GM21717 (cell line): ENCODE measurements around the gene CD200R1L.
"Not testable (repeated sequence)": the region's sequence is repeated elsewhere in the genome, so short reads cannot be mapped to it uniquely, and the experiment has no call there.

Experiments
- ATAC-seq: cut with Tn5 transposase; IDR thresholded peaks from one replicate; pipeline ENCODE4 v1.9.1; 2021; ENCODE audit warnings: mild to moderate bottlenecking, moderate library complexity; ENCODE audit not compliant: unreplicated experiment

CD200R1L gene, protein sequence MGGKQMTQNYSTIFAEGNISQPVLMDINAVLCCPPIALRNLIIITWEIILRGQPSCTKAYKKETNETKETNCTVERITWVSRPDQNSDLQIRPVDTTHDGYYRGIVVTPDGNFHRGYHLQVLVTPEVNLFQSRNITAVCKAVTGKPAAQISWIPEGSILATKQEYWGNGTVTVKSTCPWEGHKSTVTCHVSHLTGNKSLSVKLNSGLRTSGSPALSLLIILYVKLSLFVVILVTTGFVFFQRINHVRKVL

DNA sequence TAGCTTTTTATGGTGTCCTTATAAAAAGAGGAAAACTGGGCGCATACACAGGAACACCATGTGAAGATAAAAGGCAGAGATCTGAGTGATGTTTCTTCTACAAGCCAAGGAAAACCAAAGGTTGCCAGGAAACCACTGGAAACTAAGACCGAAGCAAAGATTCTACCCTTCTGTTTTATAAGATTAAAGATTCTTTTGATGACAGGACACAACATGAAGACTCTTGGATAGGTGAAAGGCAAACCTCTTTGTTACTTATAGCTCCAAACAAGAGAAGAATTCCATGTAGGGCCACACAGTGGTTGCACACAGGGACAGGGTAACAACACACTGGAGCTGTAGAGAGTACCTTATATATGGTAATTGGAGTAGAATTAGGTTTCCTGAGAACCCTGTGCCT lies at the start of gene CD200R1L:
Gene CD200R1L, minus strand, starts transcription at position 101 of the 400 bp plus-strand sequence. CDS start 17,497 bp downstream, outside the sequence.
- no peak for ATAC-seq

DNA sequence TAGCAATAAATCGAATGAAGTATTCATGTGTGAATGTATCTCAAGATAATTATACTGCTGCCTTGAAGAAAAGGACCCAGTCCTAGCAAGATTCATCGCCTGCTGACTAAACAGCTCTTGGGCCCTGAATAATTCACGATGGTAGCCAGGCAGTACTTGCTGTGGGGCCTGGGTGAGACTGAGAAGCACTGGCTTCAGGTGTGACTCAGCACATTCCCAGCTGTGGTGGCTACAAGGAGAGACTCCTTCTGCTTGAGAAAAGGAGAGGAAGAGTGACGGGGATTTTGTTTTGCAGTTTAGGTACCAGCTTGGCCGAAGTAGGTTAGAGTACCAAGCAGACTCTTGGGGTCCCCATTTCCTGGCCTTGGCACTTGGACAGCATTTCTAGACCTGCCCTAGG lies 47.6 kb upstream of the CD200R1L start:
- ATAC-seq = no peak

DNA sequence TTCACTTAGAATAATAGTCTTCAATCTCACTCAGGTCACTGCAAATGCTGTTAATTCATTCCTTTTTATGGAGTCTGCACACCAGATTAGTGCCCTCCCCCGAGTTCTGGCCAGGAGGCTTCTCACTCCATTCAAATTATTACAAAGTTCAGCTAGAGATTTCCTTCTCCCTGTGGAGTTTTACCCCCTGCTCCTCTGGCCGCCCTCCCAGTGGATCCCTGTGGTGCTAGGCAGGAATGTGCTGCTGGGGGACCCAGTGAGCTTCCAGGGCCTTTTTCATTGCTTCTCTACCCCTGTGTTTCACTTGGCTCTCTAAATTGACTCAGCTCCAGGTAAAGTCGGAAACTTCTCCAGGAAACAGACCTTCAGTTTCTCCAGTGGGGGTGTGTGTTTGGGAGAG lies 42.7 kb upstream of the CD200R1L start:
- no peak for ATAC-seq

DNA sequence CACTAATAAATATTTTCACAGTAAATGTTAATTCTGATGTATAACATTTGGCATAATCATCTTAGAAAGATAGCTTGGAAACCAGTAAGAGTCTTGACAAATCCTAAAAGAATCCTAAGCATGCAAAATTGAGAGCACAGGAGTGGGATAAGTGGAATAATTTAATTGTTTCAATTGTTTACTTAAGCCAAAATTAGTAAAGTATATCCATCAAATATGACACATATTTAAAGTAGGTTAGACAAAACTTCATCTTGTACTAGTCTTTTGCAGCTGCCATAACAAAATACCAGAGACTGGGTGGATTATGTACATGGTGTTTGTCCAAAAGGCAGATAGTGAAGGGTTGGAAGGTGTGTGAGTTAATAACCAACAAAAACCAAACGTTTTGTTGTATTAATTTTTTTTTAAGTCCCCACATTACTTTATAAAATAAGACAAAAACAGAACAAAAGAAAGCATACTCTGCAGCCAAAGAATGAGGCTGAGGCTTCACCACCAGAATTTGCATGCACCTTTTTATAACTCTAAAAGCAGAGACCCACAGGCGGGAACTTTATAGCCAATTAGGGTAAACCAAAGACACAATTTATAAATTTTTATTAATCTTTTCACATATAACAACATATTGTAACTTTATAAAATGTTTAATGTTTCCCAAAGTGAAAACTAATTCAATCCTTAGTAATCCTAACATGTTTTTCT lies 41.9 kb upstream of the CD200R1L start:
- ATAC-seq = no peak

DNA sequence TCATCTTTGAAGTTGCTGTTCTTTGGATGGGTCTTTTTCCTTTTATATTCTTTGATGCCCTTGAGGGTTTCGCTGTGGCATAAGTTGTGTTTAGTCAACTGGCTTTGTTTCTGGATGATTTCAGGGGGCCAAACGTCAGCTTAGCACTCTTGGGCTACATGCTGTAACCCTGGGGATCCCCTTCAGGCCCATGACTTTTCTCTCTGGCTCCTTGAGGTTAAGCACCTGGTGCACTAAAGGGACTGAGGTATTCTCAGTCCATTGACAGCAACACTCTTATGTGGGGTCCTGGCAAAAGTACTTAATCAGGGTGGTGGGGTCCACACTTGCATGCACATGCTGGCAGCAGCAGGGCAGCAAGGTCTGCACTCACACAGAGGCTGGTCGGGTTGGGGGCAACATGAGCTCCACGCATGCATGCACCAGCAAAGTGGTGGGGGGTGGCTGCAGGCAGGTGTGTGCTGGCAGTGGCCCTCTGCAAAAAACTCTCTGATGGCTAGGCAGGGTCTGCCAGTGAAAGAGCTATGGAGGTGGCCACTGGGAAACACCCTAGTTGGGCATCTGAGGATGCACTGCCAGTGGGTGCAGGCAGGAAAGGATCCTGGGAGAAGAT lies 38.1 kb upstream of the CD200R1L start:
- no peak for ATAC-seq

DNA sequence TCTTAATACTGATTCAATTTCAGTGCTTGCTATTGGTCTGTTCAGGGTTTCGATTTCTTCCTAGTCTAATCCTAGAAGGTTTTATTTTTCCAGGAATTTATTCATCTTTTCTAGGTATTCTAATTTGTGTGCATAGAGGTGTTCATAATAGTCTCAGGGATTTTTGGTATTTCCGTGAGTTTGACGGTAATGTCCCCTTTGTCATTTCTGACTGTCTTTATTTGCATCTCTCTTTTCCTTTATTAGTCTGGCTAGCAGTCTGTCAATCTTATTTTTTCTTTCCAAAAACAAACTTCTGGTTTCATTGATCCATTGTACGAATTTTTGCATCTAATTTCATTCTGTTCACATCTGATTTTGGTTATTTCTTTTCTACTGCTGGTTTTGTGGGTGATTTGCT lies 35.2 kb upstream of the CD200R1L start:
- ATAC-seq = no peak

DNA sequence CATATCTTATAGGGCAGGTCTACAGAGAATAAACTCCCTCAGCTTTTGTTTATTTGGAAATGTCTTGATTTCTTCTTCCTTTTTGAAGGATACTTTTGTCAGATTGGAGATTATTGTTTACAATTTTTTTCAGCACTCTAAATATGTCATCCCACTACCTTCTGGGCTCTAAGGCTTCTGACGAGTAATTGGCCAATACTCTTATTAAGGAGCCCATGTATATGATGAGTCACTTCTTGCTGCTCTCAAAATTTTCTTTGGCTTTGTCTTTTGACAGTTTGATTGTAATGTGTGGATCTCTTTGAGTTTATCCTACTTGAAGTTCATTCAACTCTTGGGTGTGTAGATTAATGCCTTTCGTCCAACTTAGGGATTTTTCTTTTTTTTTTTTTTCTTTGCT lies 28.9 kb upstream of the CD200R1L start:
- no peak for ATAC-seq

DNA sequence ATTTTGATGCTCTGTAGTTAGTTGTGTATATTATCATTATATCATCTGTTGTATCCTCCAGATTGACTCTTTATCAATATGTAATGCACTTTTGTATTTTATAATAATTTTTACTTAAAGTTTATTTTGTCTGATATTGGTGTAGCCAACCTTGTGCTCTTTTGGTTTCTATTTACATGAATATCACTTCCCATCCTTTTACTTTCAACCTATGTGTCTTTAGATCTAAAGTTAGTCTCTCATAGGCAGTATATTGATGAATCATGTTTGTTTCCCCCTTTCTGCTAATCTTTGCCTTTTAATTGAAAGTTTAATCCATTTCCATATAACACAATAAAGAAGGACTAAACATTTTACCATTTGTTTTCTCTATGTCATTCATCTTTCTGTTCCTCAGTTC lies 28.1 kb upstream of the CD200R1L start:
- ATAC-seq = no peak

DNA sequence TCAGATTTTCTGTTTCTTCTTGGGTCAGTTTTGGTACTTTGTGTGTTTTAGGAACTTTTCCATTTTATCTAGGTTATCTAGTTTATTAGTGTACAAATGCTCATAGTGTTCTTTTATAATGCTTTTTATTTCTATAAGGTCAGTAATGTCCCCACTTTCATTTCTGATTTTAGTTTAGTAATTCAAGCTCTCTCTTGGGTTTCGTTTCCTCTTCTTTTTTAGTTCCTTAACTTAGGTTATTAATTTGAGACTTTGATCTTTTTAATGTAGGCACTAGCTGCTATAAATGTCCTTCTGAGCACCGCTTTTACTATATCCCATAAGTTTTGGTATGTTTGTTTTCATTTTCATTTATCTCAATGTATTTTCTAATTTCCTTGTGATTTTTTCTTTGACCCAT lies 27.0 kb upstream of the CD200R1L start:
- no peak for ATAC-seq

DNA sequence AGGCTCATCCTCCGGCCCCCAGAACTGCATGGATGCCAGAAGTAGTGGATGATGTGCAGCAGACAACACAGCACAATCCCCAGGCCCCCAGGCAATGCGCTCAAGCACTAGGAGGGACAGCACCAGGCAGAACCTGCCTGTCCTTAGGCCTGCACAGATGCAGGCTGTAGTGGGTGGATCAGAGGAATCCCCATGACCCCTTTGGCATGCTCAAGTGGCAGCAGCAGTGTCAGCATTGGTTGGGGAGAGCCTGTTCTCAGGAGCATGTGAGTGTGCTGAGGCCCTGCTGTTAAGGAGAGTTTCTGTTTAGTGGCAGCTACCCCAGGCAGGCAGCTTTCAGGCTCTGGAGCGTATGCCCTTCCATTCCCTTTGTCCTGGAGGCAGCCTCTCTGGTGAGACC lies 25.1 kb upstream of the CD200R1L start:
- no peak for ATAC-seq

DNA sequence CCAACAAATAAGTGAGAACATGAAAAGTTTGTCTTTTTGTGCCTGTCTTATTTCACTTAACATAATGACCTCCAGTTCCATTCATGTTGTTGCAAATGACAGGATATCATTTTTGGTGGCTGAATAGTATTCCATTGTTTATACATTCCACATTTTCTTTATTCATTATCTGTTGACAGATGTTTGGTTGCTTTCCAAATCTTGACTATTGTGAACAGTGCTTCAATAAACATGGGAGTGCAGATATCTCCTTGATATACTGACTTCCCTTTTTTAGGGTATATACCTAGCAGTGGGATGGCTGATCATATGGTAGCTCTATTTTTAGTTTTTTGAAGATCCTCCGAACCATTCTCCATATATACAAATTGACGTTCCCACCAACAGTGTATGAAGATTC lies 19.1 kb upstream of the CD200R1L start:
- ATAC-seq = no peak

DNA sequence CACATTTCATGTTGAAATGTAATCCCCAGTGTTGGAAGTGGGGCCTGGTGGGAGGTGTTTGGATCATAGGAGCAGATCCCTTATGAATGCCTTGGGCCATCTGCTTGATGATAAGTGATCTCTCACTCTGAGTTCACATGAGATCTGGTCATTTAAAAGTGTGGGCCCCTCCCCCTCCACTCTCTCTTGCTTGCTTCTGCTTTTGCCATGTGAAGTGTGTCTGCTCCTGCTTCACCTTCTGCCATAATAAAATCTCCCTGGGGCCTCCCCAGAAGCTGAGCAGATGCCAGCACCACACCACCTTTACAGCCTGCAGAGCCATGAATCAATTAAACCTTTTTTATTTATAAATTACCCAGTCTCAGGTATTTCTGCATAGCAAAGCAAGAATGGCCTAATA lies 14.2 kb upstream of the CD200R1L start:
- ATAC-seq = no peak

DNA sequence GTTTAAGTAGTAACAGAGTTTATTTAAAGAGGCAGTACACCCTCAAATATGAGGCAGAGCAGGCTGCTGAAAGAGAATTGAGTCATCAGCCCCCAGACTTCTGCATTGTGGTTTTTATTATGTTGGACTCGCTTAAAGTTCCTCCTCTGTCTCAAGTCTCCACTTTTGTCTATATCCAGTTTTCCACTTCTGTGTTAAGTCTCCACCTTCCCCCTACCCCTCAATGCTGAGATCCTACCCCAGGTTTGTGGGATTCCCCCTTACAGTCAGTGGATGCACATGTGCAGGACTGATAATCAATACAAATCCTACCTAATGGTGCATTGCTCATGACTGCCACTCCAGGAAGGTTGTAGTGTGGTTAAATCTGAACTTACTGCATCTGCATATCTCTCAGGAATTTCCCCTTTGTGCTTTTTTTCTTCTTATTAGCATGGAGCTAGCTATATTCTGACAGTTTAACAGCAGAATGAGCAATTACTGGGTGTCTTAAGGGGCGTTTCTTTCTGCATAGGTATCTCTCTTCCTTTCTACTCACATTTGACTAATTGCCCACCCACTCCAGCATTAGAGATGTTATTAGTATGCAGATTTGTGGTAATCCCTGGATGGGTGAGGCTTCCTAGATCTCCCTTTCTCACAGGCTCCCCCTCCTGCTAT lies 11.9 kb upstream of the CD200R1L start:
- no peak for ATAC-seq

DNA sequence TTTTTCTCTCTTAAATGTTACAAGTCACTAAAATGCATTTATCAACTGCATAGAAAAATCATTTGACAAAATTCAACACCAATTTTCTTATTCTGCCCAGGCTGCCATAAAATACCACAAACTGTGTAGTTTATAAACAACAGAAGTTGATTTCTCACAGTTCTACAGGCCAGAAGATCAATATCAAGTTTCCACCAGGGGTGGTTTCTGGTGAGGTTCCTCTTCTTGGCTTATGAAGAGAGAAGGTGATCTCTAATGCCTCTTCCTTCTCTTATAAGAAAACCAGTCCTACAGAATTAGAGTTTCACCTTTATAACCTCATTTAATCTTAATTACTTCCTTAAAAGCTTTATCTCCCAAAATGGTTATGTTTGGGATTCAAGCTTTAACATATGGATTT lies 10.9 kb upstream of the CD200R1L start:
- no peak for ATAC-seq

DNA sequence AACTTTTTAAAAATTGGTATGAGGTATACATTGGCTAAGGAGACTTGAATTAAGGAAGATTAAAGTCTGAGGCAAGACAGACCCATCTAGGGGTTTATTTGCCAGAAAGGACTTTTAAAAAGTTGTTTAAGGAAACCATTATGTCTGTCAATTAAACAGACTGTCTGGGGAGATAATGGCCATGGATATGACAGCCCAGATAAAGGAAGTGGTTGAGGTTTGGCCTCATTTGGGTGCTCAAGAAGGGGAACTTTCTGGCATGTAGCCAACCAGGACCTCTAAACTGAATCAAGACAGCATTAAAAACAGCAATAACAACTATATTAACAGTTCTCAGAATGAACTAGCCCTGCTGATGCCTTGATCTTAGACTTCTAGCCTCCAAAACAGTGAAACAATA lies 9.9 kb upstream of the CD200R1L start:
- no peak for ATAC-seq

DNA sequence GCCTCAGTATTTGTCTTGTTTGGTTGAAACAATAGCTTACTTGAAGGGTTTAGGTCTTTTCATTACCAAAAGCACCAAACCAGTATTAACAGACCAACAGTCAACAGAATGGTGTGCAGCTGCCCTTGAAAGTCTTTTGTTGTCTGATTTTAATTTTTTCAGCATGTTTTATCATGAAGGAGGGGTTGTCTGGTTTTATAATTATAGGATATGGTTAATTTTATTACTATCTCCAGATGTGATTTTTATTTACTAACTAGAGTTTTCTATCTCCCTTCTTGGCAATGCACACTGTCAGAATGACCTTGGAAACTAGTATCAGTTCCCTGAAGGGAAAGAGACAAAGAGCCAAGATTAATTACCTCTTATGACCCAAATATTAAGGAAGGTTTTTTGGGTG lies 9.2 kb upstream of the CD200R1L start:
- no peak for ATAC-seq

DNA sequence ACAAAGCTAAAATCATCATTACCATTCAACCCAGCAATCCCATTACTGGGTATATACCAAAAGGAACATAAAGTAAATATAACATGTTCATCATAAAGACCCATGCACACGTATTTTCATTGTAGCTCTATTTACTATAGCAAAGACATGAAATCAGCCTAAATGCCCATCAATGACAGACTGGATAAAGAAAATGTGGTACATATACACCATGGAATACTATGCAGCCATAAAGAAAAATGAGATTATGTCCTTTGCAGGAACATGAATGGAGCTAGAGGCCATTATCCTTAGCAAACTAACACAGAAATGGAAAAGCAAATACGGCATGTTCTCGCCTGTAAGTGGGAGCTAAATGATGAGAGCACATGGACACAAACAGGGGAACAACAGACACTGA lies 8.4 kb upstream of the CD200R1L start:
- ATAC-seq = not testable (repeated sequence)

DNA sequence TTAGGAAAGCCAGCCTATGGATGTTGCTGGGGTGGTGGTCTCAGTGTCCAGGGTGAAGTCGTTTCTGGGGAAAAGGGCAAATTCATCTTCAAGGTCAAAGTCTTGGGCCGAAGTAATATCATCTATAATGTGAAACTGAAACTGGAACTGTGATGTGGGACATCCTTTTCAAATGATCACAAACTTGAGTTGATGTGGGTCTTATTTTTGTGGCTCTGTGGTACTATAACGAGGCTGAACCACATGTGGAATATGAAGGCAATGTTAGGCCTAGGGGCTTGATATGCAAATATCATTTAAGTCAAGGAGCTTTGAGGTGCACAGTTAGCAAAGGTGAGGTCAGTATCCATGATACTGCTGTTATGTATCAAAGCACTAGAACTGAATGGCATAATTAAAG lies 1.5 kb upstream of the CD200R1L start:
- no peak for ATAC-seq

DNA sequence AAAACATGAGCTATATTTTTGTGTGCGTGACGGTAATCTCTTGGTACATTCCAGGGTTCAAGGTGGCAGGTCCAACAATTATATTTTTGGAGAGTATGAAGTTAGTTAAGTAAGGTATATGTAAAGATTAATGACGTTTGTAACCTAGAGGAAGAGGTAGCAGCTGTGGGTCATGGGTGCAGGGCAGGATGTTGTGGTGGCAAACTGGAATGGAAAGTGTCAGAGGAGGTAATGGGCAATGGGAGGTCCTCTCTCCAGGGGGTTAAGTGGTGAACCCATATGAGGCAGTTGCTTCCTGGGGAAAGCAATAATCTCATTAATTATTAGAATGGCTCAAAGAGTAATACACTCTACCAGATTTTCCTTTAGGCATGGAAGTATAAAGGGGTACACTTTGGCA lies 1.0 kb upstream of the CD200R1L start:
- ATAC-seq = no peak

DNA sequence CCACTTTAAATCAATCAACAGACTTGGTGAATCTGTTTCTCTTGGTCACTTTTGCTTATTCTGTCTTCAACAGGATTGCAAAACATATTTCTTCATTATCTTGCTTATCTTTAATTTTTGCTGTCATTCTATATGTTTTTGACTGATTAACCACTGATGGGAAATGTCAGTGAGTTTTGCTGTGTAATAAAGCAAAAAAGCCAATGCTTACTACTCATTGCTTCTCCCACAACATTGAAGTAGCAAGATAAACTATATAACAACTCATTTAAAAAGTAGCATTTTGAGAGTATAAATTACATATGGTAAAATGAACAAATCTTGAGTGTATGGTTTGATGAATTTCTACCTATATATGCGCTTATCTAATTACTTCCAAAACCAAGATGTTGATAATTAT lies 892 bp downstream of the CD200R1L start:
- ATAC-seq = no peak

DNA sequence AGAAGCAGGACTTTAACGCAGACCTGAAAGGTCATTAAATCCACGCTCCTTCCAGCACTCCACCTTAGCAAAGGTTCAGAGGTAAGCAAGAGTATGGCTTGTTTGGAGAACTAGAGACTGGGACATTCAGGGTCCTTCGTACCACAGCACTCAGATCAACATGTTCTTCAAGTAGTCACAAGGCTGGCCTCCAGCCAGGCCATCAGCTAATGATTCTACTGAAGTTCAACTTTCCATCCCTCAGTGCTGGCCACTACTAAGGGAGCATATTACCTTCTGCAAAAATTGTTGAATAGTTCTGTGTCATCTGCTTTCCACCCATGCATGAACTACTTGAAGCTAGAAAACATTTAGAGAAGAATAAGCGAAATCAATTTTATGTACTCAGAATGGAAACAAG lies 17.6 kb downstream of the CD200R1L start:
- no peak for ATAC-seq
